ENCODE data around the gene METTL25.

DNA sequence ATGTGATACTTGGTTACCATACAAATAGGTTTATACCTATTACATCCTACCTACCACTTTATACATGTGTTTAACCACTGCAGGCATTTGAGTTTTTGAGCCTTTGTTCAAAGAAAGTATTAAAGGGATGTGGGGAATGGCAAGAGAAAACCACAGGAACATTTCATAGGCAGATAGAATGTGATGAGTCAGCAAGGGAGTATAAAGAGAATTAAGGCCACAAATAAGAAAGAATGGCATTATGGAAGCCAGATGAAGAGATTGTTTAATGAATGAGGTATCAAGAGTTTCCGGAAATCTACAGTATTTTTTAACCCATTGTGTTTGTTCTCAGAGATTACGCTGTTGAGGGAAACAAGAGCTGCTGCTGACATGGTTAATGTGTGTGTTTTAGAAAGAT lies 66.9 kb downstream of the METTL25 start:
- TF ChIP-seq, protein P1, sequence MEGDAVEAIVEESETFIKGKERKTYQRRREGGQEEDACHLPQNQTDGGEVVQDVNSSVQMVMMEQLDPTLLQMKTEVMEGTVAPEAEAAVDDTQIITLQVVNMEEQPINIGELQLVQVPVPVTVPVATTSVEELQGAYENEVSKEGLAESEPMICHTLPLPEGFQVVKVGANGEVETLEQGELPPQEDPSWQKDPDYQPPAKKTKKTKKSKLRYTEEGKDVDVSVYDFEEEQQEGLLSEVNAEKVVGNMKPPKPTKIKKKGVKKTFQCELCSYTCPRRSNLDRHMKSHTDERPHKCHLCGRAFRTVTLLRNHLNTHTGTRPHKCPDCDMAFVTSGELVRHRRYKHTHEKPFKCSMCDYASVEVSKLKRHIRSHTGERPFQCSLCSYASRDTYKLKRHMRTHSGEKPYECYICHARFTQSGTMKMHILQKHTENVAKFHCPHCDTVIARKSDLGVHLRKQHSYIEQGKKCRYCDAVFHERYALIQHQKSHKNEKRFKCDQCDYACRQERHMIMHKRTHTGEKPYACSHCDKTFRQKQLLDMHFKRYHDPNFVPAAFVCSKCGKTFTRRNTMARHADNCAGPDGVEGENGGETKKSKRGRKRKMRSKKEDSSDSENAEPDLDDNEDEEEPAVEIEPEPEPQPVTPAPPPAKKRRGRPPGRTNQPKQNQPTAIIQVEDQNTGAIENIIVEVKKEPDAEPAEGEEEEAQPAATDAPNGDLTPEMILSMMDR (IDR thresholded peaks at IDR 0.05 in 2 of 3, conservative IDR thresholded peaks at IDR 0.05 in 1 of 3; ENCODE audit: control insufficient read depth in 2 of 3, extremely low read depth in 1 of 3, insufficient read depth in 1 of 3, low read depth in 3 of 3, low read length in 3 of 3): no peak
- TF ChIP-seq POLR2AphosphoS2 (IDR thresholded peaks at IDR 0.05; ENCODE audit: low read depth, low read length) (no peak), LARP7 (IDR thresholded peaks at IDR 0.05) (no peak), PAX8 (IDR thresholded peaks at IDR 0.05) (no peak), ASH2L (IDR thresholded peaks at IDR 0.05; ENCODE audit: borderline replicate concordance, low read depth) (no peak), EZH2 (IDR thresholded peaks at IDR 0.05; ENCODE audit: borderline replicate concordance, control insufficient read depth, low read depth, low read length) (no peak), ZNF274 (IDR thresholded peaks at IDR 0.05; ENCODE audit: insufficient read depth, insufficient read length) (no peak), POLR2A (IDR thresholded peaks at IDR 0.05; ENCODE audit: low read depth, low read length) (no peak), SRF (IDR thresholded peaks at IDR 0.05; ENCODE audit: low read depth in 2 of 2, low read length in 2 of 2) (no peak)
- TF ChIP-seq, protein P2, sequence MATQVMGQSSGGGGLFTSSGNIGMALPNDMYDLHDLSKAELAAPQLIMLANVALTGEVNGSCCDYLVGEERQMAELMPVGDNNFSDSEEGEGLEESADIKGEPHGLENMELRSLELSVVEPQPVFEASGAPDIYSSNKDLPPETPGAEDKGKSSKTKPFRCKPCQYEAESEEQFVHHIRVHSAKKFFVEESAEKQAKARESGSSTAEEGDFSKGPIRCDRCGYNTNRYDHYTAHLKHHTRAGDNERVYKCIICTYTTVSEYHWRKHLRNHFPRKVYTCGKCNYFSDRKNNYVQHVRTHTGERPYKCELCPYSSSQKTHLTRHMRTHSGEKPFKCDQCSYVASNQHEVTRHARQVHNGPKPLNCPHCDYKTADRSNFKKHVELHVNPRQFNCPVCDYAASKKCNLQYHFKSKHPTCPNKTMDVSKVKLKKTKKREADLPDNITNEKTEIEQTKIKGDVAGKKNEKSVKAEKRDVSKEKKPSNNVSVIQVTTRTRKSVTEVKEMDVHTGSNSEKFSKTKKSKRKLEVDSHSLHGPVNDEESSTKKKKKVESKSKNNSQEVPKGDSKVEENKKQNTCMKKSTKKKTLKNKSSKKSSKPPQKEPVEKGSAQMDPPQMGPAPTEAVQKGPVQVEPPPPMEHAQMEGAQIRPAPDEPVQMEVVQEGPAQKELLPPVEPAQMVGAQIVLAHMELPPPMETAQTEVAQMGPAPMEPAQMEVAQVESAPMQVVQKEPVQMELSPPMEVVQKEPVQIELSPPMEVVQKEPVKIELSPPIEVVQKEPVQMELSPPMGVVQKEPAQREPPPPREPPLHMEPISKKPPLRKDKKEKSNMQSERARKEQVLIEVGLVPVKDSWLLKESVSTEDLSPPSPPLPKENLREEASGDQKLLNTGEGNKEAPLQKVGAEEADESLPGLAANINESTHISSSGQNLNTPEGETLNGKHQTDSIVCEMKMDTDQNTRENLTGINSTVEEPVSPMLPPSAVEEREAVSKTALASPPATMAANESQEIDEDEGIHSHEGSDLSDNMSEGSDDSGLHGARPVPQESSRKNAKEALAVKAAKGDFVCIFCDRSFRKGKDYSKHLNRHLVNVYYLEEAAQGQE (IDR thresholded peaks at IDR 0.05; ENCODE audit: low read depth, low read length): no peak

Measured in GM12878 (cell line).